WI38 (cell line): ENCODE data around the gene FAM135A.

Source experiments
- H3K4me3 ChIP-seq: 2 replicates; pipeline ENCODE4 v1.5.1; 2011; ENCODE audit warnings: low read depth, mild to moderate bottlenecking, control low read depth, low read length
- CTCF ChIP-seq: IDR thresholded peaks from 2 replicates; pipeline ENCODE4 v1.5.1; 2012; ENCODE audit warnings: low read depth, mild to moderate bottlenecking, control low read depth, low read length

FAM135A gene

GRCh38 chr6:70527071-70527737 lies 113.9 kb downstream of the FAM135A start:
- TF ChIP-seq CTCF = no peak

GRCh38 chr6:70530023-70530422 lies 116.7 kb downstream of the FAM135A start:
- H3K4me3 ChIP-seq = no peak overlapping the region
- TF ChIP-seq CTCF = no peak

More at GRCh38 chr6:70527071-70527737, 113.9 kb downstream of the FAM135A start:
- no peak overlapping the region for H3K4me3 ChIP-seq

- no peak overlapping the region for H3K4me3 ChIP-seq
- TF ChIP-seq CTCF = no peak
Observed at GRCh38 chr6:70531133-70531532, 117.8 kb downstream of the FAM135A start.

GRCh38 chr6:70537266-70537665 lies 124.0 kb downstream of the FAM135A start:
- TF ChIP-seq CTCF = no peak
- no peak overlapping the region for H3K4me3 ChIP-seq

GRCh38 chr6:70538376-70538775 lies 125.1 kb downstream of the FAM135A start:
- H3K4me3 ChIP-seq = no peak overlapping the region
- no peak for TF ChIP-seq CTCF

- no peak overlapping the region for H3K4me3 ChIP-seq
- 0 out of 2 replicates have a peak, but pooled peaks have one; percentile 5 for TF ChIP-seq CTCF
Observed at GRCh38 chr6:70547313-70547712, 134.0 kb downstream of the FAM135A start.

- H3K4me3 ChIP-seq = no peak overlapping the region
- TF ChIP-seq CTCF = no peak
Observed at GRCh38 chr6:70547905-70548304, 134.6 kb downstream of the FAM135A start.
